Fibroblast of pulmonary artery (primary cell): Measurements from ENCODE around the gene MAMDC2.

Experiments used
- DNase-seq: peaks from one replicate; pipeline ENCODE4 v3.0.0-alpha.2; 2010; ENCODE audit warnings: low read depth
- H3K4me3 ChIP-seq: replicated peaks from 2 replicates; pipeline ENCODE4 v1.5.1; 2011; ENCODE audit warnings: low read depth, mild to moderate bottlenecking, control low read depth, low read length, moderate library complexity
- CTCF ChIP-seq: IDR thresholded peaks from 2 replicates; pipeline ENCODE4 v1.5.1; 2011; ENCODE audit warnings: mild to moderate bottlenecking, control low read depth, low read length, inconsistent platforms; ENCODE audit errors: missing control alignments

Gene MAMDC2

GRCh38 chr9:70043689-70044489 lies at the start of gene MAMDC2:
Gene MAMDC2 (plus strand): TSS chr9:70043848. CDS start chr9:70044198, 350 bp downstream.
- no peak for TF ChIP-seq CTCF
- peak within 1 kb of the TSS; percentile 51 for H3K4me3 ChIP-seq
- DNase-seq: peak; percentile 39

- no peak for DNase-seq
- TF ChIP-seq CTCF: no peak
- H3K4me3 ChIP-seq: no peak overlapping the region
These were observed 47.8 kb upstream of the MAMDC2 start for GRCh38 chr9:69995846-69996245.

GRCh38 chr9:69996967-69997366 lies 46.7 kb upstream of the MAMDC2 start:
- no peak for TF ChIP-seq CTCF
- H3K4me3 ChIP-seq: no peak overlapping the region
- no peak for DNase-seq

- TF ChIP-seq CTCF: no peak
- no peak for DNase-seq
- no peak overlapping the region for H3K4me3 ChIP-seq
These were observed 46.1 kb upstream of the MAMDC2 start for GRCh38 chr9:69997524-69997923.

- no peak for DNase-seq
- no peak overlapping the region for H3K4me3 ChIP-seq
- TF ChIP-seq CTCF: no peak
These were observed 44.3 kb upstream of the MAMDC2 start for GRCh38 chr9:69999315-69999714.

DNA sequence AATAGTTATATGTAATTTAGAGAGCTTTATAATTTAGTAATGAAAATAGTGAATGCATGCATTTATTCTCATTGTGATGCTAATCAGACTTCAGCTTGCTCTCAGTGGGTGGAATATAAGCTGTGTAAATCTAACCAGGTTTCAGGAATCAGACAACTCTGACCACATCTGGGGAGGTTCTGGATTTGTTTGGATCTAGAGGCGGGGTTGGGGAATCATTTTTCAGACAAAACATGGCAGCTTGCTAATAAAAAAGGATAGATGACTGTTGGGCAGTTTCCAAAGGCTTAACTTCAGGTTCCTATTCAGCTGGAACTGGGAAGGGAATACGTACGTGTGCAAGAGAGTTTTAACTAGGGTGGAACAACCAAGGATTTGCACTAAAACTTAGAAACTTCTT lies 43.2 kb upstream of the MAMDC2 start:
- no peak overlapping the region for H3K4me3 ChIP-seq
- TF ChIP-seq CTCF: no peak
- no peak for DNase-seq
